Hepatocyte (in vitro differentiated cells): Measurements from ENCODE around the gene IL11RA.

ENCODE experiments used
- CTCF ChIP-seq: fragments of 200-600 bp; sonication (generic); IDR thresholded peaks from 2 replicates; pipeline ENCODE4 v1.5.1; 2016; ENCODE audit warnings: antibody characterized with exemption, mild to moderate bottlenecking; ENCODE audit not compliant: poor library complexity
- EZH2 ChIP-seq: fragments of 200-600 bp; sonication (generic); IDR thresholded peaks from 2 replicates; pipeline ENCODE4 v1.6.1; 2016; ENCODE audit warnings: antibody characterized with exemption, mild to moderate bottlenecking, borderline replicate concordance
- EZH2phosphoT487 ChIP-seq: fragments of 200-600 bp; sonication (generic); IDR thresholded peaks from one replicate; pipeline ENCODE4 v1.6.1; 2018; ENCODE audit warnings: antibody characterized with exemption, mild to moderate bottlenecking, low read depth, moderate library complexity; ENCODE audit not compliant: unreplicated experiment, severe bottlenecking

- no peak for TF ChIP-seq CTCF
- TF ChIP-seq EZH2phosphoT487 = no peak
- no peak for TF ChIP-seq EZH2
Observed at GRCh38 chr9:34638138-34638445, 13.9 kb upstream of the IL11RA start.
